NCI-H2227 treated with DMSO at 0.1 percent for 48 hours (cell line): Measurements from ENCODE around the gene OR9Q2.
"Not testable (repeated sequence)": the region's sequence is repeated elsewhere in the genome, so short reads cannot be mapped to it uniquely, and the experiment has no call there.

Source experiments
- DNase-seq: peaks from one replicate; lab custom pipeline; 2025; lab: John Stamatoyannopoulos, UW

OR9Q2 gene, protein sequence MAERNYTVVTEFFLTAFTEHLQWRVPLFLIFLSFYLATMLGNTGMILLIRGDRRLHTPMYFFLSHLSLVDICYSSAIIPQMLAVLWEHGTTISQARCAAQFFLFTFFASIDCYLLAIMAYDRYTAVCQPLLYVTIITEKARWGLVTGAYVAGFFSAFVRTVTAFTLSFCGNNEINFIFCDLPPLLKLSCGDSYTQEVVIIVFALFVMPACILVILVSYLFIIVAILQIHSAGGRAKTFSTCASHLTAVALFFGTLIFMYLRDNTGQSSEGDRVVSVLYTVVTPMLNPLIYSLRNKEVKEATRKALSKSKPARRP

GRCh38 chr11:58188770-58189169 lies at the start of gene OR9Q2:
TSS of gene OR9Q2 (plus strand) at chr11:58189070. CDS start at chr11:58190491, 1,421 bp downstream.
- no peak for DNase-seq

GRCh38 chr11:58142761-58143160 lies 46.1 kb upstream of the OR9Q2 start:
- DNase-seq, result no peak

DNA sequence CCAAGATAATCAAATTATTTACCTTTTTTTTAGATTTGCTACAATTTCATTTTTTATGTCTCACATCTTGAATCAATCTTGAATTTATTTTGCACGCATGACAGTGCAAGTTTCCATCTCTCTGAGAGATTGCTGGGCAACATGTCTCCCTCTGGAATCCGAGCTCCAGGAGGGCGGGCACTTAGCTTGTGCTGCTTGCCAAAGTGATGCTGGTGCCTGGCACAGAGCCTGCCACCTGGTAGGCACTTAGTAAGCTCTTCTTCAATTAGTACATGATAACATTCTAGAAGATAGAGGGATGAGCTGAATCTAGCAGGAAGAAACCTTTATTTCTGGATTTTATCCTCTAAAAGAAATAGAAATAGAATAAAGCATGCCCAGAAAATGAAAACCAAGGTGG lies 36.1 kb upstream of the OR9Q2 start:
- DNase-seq, result no peak

DNA sequence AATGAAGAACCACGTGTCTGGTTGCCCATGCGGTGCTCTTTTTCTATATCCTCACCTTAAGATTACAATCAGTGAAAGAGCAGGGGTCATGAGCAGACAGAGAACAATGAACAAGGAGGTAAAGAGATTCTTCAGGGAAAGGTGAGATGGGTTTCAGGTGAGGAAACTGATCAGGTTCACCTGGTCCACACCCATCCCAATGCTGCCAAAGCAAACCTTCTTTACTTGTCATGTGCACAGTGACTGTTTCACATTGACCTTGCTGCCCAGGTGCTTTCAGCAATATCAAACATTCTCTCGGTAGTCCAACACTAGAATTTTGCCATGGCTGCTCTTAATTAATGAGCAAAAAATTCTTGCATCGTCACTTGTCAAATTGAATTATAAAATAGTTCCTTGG lies 24.5 kb upstream of the OR9Q2 start:
- DNase-seq, result no peak

DNA sequence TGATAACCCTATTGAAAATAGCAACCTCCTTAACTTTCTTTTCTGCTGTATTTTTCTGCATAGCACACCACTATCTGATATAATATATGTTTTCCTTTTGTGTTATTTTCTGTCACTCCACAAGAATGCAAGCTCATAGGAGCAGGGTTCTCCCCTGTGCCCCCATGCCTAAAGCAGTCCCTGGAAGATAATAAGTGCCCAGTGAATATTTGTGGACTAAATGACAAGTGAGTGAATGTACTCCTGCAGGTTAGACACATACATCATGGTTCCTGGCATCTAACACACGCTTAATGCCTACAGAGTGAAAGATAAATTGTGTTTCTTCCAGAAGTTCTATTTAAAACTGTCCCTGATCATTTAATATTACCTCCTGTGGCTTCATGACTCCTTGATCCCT lies 23.9 kb upstream of the OR9Q2 start:
- DNase-seq, result no peak

DNA sequence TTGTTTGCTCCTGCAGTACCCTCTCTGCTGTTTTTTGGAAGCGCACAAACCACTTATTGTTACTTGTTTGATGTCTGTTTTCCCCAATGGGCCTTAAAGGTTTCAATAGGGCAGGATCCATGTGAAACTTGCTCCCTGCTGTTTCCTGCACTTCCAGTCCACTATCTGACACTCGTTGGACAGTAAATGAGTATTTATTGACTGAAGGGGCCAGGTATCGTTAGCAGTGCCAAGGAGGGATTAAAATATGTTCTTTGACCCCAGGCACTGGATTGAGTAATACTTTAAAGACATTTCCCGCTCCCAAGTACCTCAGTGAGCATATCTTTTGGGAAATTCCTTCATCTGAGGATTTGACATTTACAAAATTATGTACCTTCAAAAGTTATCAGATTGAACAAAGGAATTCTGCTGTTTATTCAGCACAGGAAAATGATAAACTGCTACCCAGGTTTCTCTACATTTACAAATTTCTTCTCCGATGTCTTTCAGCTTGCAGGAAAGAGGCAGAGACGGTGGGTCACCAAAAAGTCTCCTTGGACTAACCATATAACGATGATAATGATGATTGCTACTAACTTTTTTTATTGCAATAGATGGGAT lies 23.3 kb upstream of the OR9Q2 start:
- no peak for DNase-seq

- DNase-seq, result no peak
Observed at GRCh38 chr11:58177409-58178054, 11.3 kb upstream of the OR9Q2 start.

- no peak for DNase-seq
Observed at GRCh38 chr11:58178444-58178843, 10.4 kb upstream of the OR9Q2 start.

- no peak for DNase-seq
Observed at GRCh38 chr11:58179648-58180047, 9.2 kb upstream of the OR9Q2 start.

- no peak for DNase-seq
Observed at GRCh38 chr11:58186938-58187337, 1.9 kb upstream of the OR9Q2 start.

DNA sequence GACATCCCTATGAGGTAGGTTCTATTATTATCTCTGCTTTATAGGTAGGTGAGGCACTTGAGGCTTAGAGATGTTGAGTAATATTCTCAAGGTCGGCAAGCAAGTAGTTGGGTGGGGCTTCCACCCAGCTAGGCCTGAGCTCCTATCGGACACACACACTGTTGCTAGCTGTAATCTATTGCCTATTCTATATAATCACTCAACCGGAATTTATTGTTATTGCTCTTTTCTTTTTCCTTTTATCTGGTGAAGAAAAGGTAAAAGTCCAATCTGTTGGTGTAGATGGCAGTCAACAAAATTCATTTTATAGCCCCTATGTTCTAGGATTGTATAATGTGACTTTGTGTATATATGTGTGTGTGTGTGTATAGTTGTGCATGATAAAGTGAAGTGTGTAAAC lies 3.4 kb downstream of the OR9Q2 start:
- DNase-seq, result no peak

- no peak for DNase-seq
Observed at GRCh38 chr11:58193391-58193790, 4.5 kb downstream of the OR9Q2 start.

DNA sequence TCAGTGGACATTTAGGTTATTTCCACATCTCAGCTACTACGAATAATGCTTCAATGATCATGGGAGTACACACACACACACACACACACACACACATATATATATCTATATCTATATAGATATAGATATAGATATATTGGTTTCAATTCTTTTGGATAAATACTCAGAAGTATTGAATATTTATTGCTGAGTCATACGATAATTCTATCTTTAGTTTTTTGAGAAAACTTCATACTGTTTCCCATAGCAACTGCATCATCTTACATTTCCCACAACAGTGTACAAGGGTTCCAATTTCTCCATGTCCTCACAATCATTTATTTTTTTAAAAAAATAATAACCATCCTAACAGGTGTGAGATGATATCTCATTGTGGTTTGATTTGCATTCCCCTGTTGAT lies 7.1 kb downstream of the OR9Q2 start:
- no peak for DNase-seq

GRCh38 chr11:58199271-58199670 lies 10.4 kb downstream of the OR9Q2 start:
- DNase-seq, result no peak

- no peak for DNase-seq
Observed at GRCh38 chr11:58204042-58204441, 15.2 kb downstream of the OR9Q2 start, which contains the start of gene OR1S2. TSS of gene OR1S2 (minus strand) at chr11:58204142. CDS start at chr11:58204142, 0 bp downstream.

DNA sequence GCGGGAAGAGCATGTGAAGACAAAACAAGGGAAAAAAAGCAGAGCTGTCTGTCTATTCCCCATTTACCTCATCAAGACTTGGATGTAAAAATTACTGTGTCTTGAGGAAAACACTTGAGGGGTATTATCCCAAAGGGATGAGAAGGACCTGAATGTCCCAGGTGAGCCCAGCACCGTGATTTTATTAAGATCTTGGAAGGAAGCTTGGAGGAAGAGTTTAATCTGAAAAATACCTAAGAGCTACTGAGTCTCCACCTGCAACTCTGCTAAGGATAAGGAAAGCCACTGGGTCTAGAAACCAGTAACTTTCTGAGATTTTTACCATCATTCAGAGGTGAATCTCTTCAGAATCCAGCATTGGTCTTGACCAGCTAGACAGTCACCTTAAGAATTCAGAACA lies 23.6 kb downstream of the OR9Q2 start, which contains the start of gene OR1S1:
Gene OR1S1 (plus strand): TSS at position 301 of the 400 bp plus-strand sequence.
- DNase-seq, result not testable (repeated sequence)

- no peak for DNase-seq
Observed at GRCh38 chr11:58216476-58216875, 27.6 kb downstream of the OR9Q2 start.

- DNase-seq, result no peak
Observed at GRCh38 chr11:58222721-58223120, 33.9 kb downstream of the OR9Q2 start.

DNA sequence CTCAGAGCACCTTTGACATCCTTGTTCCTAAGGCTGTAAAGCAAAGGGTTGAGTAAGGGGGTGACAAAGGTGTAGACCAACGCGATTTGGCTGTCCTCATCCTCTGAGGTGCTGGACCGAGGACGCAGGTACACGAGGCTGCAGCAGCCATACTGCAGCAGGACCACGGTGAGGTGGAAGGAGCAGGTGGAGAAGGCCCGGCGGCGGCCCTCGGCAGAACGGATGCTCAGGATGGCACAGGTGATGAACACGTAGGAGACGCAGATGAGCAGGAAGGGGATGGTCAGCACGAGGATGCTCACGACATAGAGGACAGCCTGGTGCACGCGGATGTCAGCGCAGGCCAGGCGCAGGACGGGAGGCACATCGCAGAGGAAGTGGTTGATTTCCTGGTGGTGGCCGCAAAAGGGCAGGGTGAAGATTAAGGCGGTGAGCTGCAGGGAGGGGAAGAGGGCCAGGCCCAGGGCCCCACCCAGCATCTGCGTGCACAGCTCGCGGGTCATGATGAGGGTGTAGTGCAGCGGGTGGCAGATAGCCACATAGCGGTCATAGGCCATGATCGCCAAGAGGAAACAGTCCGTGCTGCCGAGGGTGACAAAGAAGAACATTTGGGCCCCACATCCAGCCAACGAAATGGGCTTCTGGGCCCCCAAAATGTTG lies 39.2 kb downstream of the OR9Q2 start:
- DNase-seq, result no peak
